HCT116 (cell line): ENCODE data around the gene SLC41A3. TPM values are rescaled to one million over a fixed set of nuclear protein-coding genes. Genes with fewer than 3 reads are reported as not detected.

Experiments
- ATAC-seq: fragments of 200-7000 bp; cut with Tn5 transposase; 2 replicates; pipeline ENCODE4 v1.9.1; 2020; ENCODE audit warnings: mild to moderate bottlenecking, moderate library complexity
- BruUV-seq: library from RNA; stranded (reverse); fragments of 400-500 nt; replicated peaks from 2 replicates; lab custom pipeline; 2021; lab: Mats Ljungman, UMichigan
- CTCF ChIA-PET: fragments of 300-600 bp; sonication (Branson Sonifier 250); formaldehyde crosslinking; loops from one replicate; lab custom pipeline; 2021; ENCODE audit warnings: antibody characterized with exemption; lab: Charles Lee
- POLR2A ChIA-PET: fragments of 300-600, 350-600 bp; sonication (Branson Sonifier 250); formaldehyde crosslinking; loops from one replicate; lab custom pipeline; 2021; ENCODE audit warnings: antibody characterized with exemption; lab: Charles Lee
- RAD21 ChIA-PET, 2 experiments: fragments of 300-600 bp; sonication (Branson Sonifier 250); formaldehyde crosslinking; loops; one replicate each; lab custom pipeline; 2023; ENCODE audit warnings: low total read pairs in 2 of 2; ENCODE audit not compliant: uncharacterized antibody in 2 of 2, unreplicated experiment in 2 of 2, low non-redundant PET in 1 of 2; lab: Charles Lee
- DNase-seq: peaks from one replicate; pipeline ENCODE4 v3.0.0-alpha.2; 2010; ENCODE audit warnings: low read depth, low spot score
- H2AFZ ChIP-seq: fragments of 200-600 bp; shearing (Covaris generic), sonication (generic); 2 replicates; pipeline ENCODE4 v1.6.1; 2017; ENCODE audit warnings: low read depth, mixed run types, mixed read lengths, antibody characterized with exemption, low read length; ENCODE audit not compliant: poor library complexity, severe bottlenecking
- H3K27ac ChIP-seq: 2 replicates; pipeline ENCODE4 v1.5.1; 2012; ENCODE audit warnings: low read depth, low read length
- H3K27me3 ChIP-seq: fragments of 200-600 bp; sonication (generic); 2 replicates; pipeline ENCODE4 v1.6.1; 2016; ENCODE audit warnings: mixed run types, low read length, mixed read lengths; ENCODE audit not compliant: insufficient read depth
- H3K36me3 ChIP-seq, 2 experiments: fragments of 200-500 bp in 1 of 2; fragments of 200-600 bp in 1 of 2; sonication (Bioruptor generic) in 1 of 2; sonication (generic) in 1 of 2; 2 replicates each; pipeline versions ENCODE4 v1.5.1 to v1.6.1; 2014 to 2016; ENCODE audit warnings: low read length in 2 of 2, inconsistent platforms in 1 of 2, mixed read lengths in 1 of 2, mixed run types in 1 of 2; ENCODE audit not compliant: insufficient read depth in 2 of 2, control insufficient read depth in 1 of 2
- H3K4me1 ChIP-seq, 2 experiments: fragments of 200-600 bp in 1 of 2; sonication (generic) in 1 of 2; 2 replicates each; pipeline versions ENCODE4 v1.5.1 to v1.6.1; 2012 to 2017; ENCODE audit warnings: low read length in 2 of 2, inconsistent platforms in 1 of 2, mild to moderate bottlenecking in 1 of 2, mixed read lengths in 1 of 2, mixed run types in 1 of 2, moderate library complexity in 1 of 2; ENCODE audit not compliant: insufficient read depth in 2 of 2, control insufficient read depth in 1 of 2
- H3K4me2 ChIP-seq: fragments of 200-600 bp; sonication (generic); 2 replicates; pipeline ENCODE4 v1.6.1; 2017; ENCODE audit warnings: mixed run types, low read length, mixed read lengths
- H3K4me3 ChIP-seq, 2 experiments: fragments of 200-600 bp in 1 of 2; sonication (generic) in 1 of 2; replicated peaks in 1 of 2; 2 replicates each; pipeline ENCODE4 v1.5.1; 2011 to 2016; ENCODE audit warnings: low read length in 2 of 2, control low read depth in 1 of 2, low read depth in 1 of 2, mild to moderate bottlenecking in 1 of 2, mixed read lengths in 1 of 2, mixed run types in 1 of 2
- H3K79me2 ChIP-seq: fragments of 200-600 bp; sonication (generic); 2 replicates; pipeline ENCODE4 v1.6.1; 2017; ENCODE audit warnings: mild to moderate bottlenecking, mixed run types, low read length, moderate library complexity, mixed read lengths; ENCODE audit not compliant: insufficient read depth
- H3K9ac ChIP-seq: fragments of 200-600 bp; sonication (generic); 2 replicates; pipeline ENCODE4 v1.6.1; 2016; ENCODE audit warnings: low read length, mixed read lengths
- H3K9me2 ChIP-seq: fragments of 200-600 bp; sonication (generic), shearing (Covaris generic); 2 replicates; pipeline ENCODE4 v1.6.1; 2017; ENCODE audit warnings: mixed run types, mild to moderate bottlenecking, moderate library complexity; ENCODE audit not compliant: insufficient read depth
- H3K9me3 ChIP-seq, 2 experiments: fragments of 200-500 bp in 1 of 2; fragments of 200-600 bp in 1 of 2; sonication (Bioruptor generic) in 1 of 2; sonication (generic) in 1 of 2; 2 replicates each; pipeline ENCODE4 v1.6.1; 2014 to 2017; ENCODE audit warnings: low read length in 2 of 2, mixed read lengths in 2 of 2, inconsistent platforms in 1 of 2, low read depth in 1 of 2, mild to moderate bottlenecking in 1 of 2, mixed run types in 1 of 2, moderate library complexity in 1 of 2; ENCODE audit not compliant: control insufficient read depth in 1 of 2, insufficient read depth in 1 of 2
- H4K20me1 ChIP-seq: fragments of 200-600 bp; sonication (generic), shearing (Covaris generic); 2 replicates; pipeline ENCODE4 v1.6.1; 2017; ENCODE audit warnings: mixed run types, mild to moderate bottlenecking, moderate library complexity; ENCODE audit not compliant: insufficient read depth
- CBX3 ChIP-seq: IDR thresholded peaks from 2 replicates; pipeline ENCODE4 v1.6.1; 2012; ENCODE audit warnings: low read depth
- CEBPB ChIP-seq: IDR thresholded peaks from 2 replicates; pipeline ENCODE4 v1.6.1; 2012; ENCODE audit warnings: low read depth
- CTCF ChIP-seq, 3 experiments: fragments of 200-600 bp in 1 of 3; sonication (generic) in 1 of 3; IDR thresholded peaks in 2 of 3; conservative IDR thresholded peaks in 1 of 3; 2 replicates each; pipeline ENCODE4 v1.5.1; 2012 to 2017; ENCODE audit warnings: low read depth in 2 of 3, low read length in 2 of 3, antibody characterized with exemption in 1 of 3, borderline replicate concordance in 1 of 3, control low read depth in 1 of 3, mild to moderate bottlenecking in 1 of 3, mixed read lengths in 1 of 3, mixed run types in 1 of 3, moderate library complexity in 1 of 3; ENCODE audit not compliant: insufficient read depth in 1 of 3
- EGR1 ChIP-seq: IDR thresholded peaks from 2 replicates; pipeline ENCODE4 v1.6.1; 2012; ENCODE audit warnings: low read depth
- ELF1 ChIP-seq: IDR thresholded peaks from 2 replicates; pipeline ENCODE4 v1.6.1; 2012; ENCODE audit warnings: low read depth, borderline replicate concordance
- EZH2 ChIP-seq: fragments of 200-600 bp; sonication (generic); IDR thresholded peaks from 2 replicates; pipeline ENCODE4 v1.6.1; 2017; ENCODE audit warnings: antibody characterized with exemption, mixed run types
- FOSL1 ChIP-seq: IDR thresholded peaks from 2 replicates; pipeline ENCODE4 v1.6.1; 2012; ENCODE audit warnings: low read depth
- JUND ChIP-seq: IDR thresholded peaks from 2 replicates; pipeline ENCODE4 v1.6.1; 2012
- MAX ChIP-seq: IDR thresholded peaks from 2 replicates; pipeline ENCODE4 v1.6.1; 2012
- REST ChIP-seq: IDR thresholded peaks from 2 replicates; pipeline ENCODE4 v1.6.1; 2012; ENCODE audit warnings: low read depth
- SIN3A ChIP-seq: IDR thresholded peaks from 2 replicates; pipeline ENCODE4 v1.6.1; 2012; ENCODE audit warnings: low read depth
- TCF7L2 ChIP-seq: IDR thresholded peaks from 2 replicates; pipeline ENCODE4 v1.7.0; 2011; ENCODE audit warnings: borderline replicate concordance, inconsistent platforms; ENCODE audit not compliant: insufficient read depth, insufficient read length; ENCODE audit errors: extremely low read depth
- ZBTB33 ChIP-seq: IDR thresholded peaks from 2 replicates; pipeline ENCODE4 v1.6.1; 2011; ENCODE audit warnings: mild to moderate bottlenecking, low read length, moderate library complexity; ENCODE audit not compliant: insufficient replicate concordance; ENCODE audit errors: extremely low read depth
- ZFX ChIP-seq: fragments of 450-650 bp; IDR thresholded peaks from 2 replicates; pipeline ENCODE4 v1.6.1; 2017
- intact Hi-C: fragments of 100-400 bp; cut with micrococcal nuclease; formaldehyde crosslinking; loops from 2 replicates; pipeline ENCODE4 v1.10.0; 2022
- total RNA-seq: library from RNA; stranded (reverse); gene quantifications from one replicate; pipeline ENCODE4 v1.2.1, GENCODE V29; 2021; ENCODE audit not compliant: unreplicated experiment

SLC41A3 gene
- total RNA-seq, 1 experiment from 2014 or later: 45.9 TPM

GRCh38 chr3:126018545-126018944, 65.4 kb downstream of the SLC41A3 start:
- no peaks in the 10 kb centered on the region for H3K9me3 ChIP-seq
- no peaks in the 10 kb centered on the region for H3K9me2 ChIP-seq
- H3K9ac ChIP-seq: no peak overlapping the region
- H3K27me3 ChIP-seq: no peaks in the 10 kb centered on the region
- no peaks in the 10 kb centered on the region for H3K4me1 ChIP-seq
- no peaks in the 10 kb centered on the region for H3K36me3 ChIP-seq
- TF ChIP-seq ZFX (no peak), CBX3 (no peak), MAX (no peak), JUND (no peak), CTCF (IDR thresholded peaks at IDR 0.05 in 2 of 3, conservative IDR thresholded peaks at IDR 0.05 in 1 of 3; ENCODE audit: borderline replicate concordance in 1 of 3, insufficient read depth in 1 of 3, low read depth in 2 of 3, low read length in 2 of 3) (no peak), CEBPB (no peak), TCF7L2 (no peak), EGR1 (no peak), FOSL1 (no peak)
- POLR2A ChIA-PET: no interaction called here
- no peak overlapping the region for H3K4me3 ChIP-seq
- no peak overlapping the region for H3K4me2 ChIP-seq
- BruUV-seq: no TSS peak
- ATAC-seq: no peak
- no peaks in the 10 kb centered on the region for H4K20me1 ChIP-seq
- RAD21 ChIA-PET: no interaction called here
- no peak for DNase-seq
- CTCF ChIA-PET: no interaction called here
- intact Hi-C loops: no loop called here
- H3K79me2 ChIP-seq: no peaks in the 10 kb centered on the region
- no peak overlapping the region for H3K27ac ChIP-seq
- H2AFZ ChIP-seq: no peak overlapping the region

GRCh38 chr3:126017362-126017761, 66.6 kb downstream of the SLC41A3 start:
- DNase-seq (no peak), ATAC-seq (no peak)
- Histone ChIP-seq H3K9me3 (no peaks in the 10 kb centered on the region), H3K9me2 (no peaks in the 10 kb centered on the region), H3K79me2 (no peaks in the 10 kb centered on the region), H4K20me1 (no peaks in the 10 kb centered on the region), H3K36me3 (no peaks in the 10 kb centered on the region), H3K4me1 (no peaks in the 10 kb centered on the region), H2AFZ (no peak overlapping the region), H3K9ac (no peak overlapping the region), H3K27ac (no peak overlapping the region), H3K4me3 (no peak overlapping the region), H3K27me3 (no peaks in the 10 kb centered on the region), H3K4me2 (no peak overlapping the region)
- CTCF ChIA-PET: no interaction called here
- RAD21 ChIA-PET: no interaction called here
- POLR2A ChIA-PET: no interaction called here
- no TSS peak for BruUV-seq
- intact Hi-C loops: no loop called here
- TF ChIP-seq REST (no peak), ZBTB33 (no peak), SIN3A (no peak), ELF1 (no peak), EZH2 (no peak), JUND (no peak), CEBPB (no peak)
